HepG2 (cell line): ENCODE results near the gene MACROH2A1. TPM values are rescaled to one million over a fixed set of nuclear protein-coding genes. Genes with fewer than 3 reads are reported as not detected.

Experiments used
- ASH2L ChIP-seq: fragments of 300-600, 200-600 bp; sonication (generic); IDR thresholded peaks from 2 replicates; pipeline ENCODE4 v1.7.0; 2017; ENCODE audit warnings: low read depth, mild to moderate bottlenecking, moderate library complexity, mixed read lengths, low read length; ENCODE audit not compliant: insufficient read length
- ELF1 ChIP-seq: sonication (generic); formaldehyde crosslinking; IDR thresholded peaks from 2 replicates; pipeline ENCODE4 v1.4.0; 2020; ENCODE audit warnings: missing genetic modification reagents
- HNF4A ChIP-seq: sonication (generic); formaldehyde crosslinking; IDR thresholded peaks from 2 replicates; pipeline ENCODE4 v1.4.0; 2020; ENCODE audit warnings: missing genetic modification reagents
- POGZ ChIP-seq: sonication (generic); formaldehyde crosslinking; IDR thresholded peaks from 2 replicates; pipeline ENCODE4 v1.4.0; 2020; ENCODE audit warnings: mild to moderate bottlenecking, missing genetic modification reagents
- RARA ChIP-seq: IDR thresholded peaks from 2 replicates; pipeline ENCODE4 v1.6.1; 2016; ENCODE audit warnings: missing genetic modification reagents, missing compliant biosample characterization
- RBM22 ChIP-seq: fragments of 200-400 bp; formaldehyde crosslinking; optimal IDR thresholded peaks from 2 replicates; pipeline ENCODE3; 2017; ENCODE audit warnings: mild to moderate bottlenecking, low read length, moderate library complexity
- SALL1 ChIP-seq: sonication (generic); formaldehyde crosslinking; IDR thresholded peaks from 2 replicates; pipeline ENCODE4 v1.8.0; 2022; ENCODE audit warnings: mild to moderate bottlenecking, missing genetic modification reagents
- SOX13 ChIP-seq, 3 experiments: fragments of 450-650 bp in 1 of 3; sonication (generic) in 1 of 3; formaldehyde crosslinking in 1 of 3; IDR thresholded peaks in 2 of 3; conservative IDR thresholded peaks in 1 of 3; 2 replicates each; pipeline versions ENCODE4 v1.5.0 to v1.6.1; 2016 to 2020; ENCODE audit warnings: antibody characterized with exemption in 1 of 3, mild to moderate bottlenecking in 1 of 3, missing compliant biosample characterization in 1 of 3, missing genetic modification reagents in 1 of 3, moderate library complexity in 1 of 3
- SOX6 ChIP-seq, 2 experiments: fragments of 450-650 bp in 1 of 2; sonication (generic) in 1 of 2; formaldehyde crosslinking in 1 of 2; IDR thresholded peaks; 2 replicates each; pipeline versions ENCODE4 v1.4.0 to v1.6.1; 2017 to 2020; ENCODE audit warnings: antibody characterized with exemption in 1 of 2, mild to moderate bottlenecking in 1 of 2, missing genetic modification reagents in 1 of 2
- THAP11 ChIP-seq: IDR thresholded peaks from 2 replicates; pipeline ENCODE4 v1.6.1; 2016; ENCODE audit warnings: missing biosample characterization, missing genetic modification reagents
- ZFY ChIP-seq: sonication (generic); formaldehyde crosslinking; IDR thresholded peaks from 2 replicates; pipeline ENCODE4 v1.4.0; 2020; ENCODE audit warnings: missing genetic modification reagents
- ZMYM3 ChIP-seq: sonication (generic); formaldehyde crosslinking; IDR thresholded peaks from 2 replicates; pipeline ENCODE4 v1.5.1; 2020; ENCODE audit warnings: mild to moderate bottlenecking, missing genetic modification reagents
- ZMYM4 ChIP-seq: sonication (generic); formaldehyde crosslinking; IDR thresholded peaks from 2 replicates; pipeline ENCODE4 v1.8.1; 2023; ENCODE audit warnings: mild to moderate bottlenecking, missing genetic modification reagents
- ZNF549 ChIP-seq: sonication (generic); formaldehyde crosslinking; IDR thresholded peaks from 2 replicates; pipeline ENCODE4 v1.5.0; 2020; ENCODE audit warnings: missing genetic modification reagents
- polyA plus RNA-seq, 8 experiments: library from polyadenylated mRNA; depleted of rRNA in 3 of 8; stranded (reverse) in 7 of 8; unstranded in 1 of 8; fragments of >200 nt; fragmentation: Illumina TruSeq in 4 of 8; extraction: Trizol in 4 of 8; gene quantifications; 2 replicates each; pipeline versions ENCODE4 v1.2.1 to v1.2.3, GENCODE V29; 2011 to 2016; ENCODE audit warnings: low read depth in 4 of 8, missing spikeins in 1 of 8, mixed read lengths in 1 of 8; ENCODE audit not compliant: insufficient read depth in 1 of 8
- total RNA-seq, 5 experiments: library from RNA; depleted of rRNA; stranded (reverse); fragments of >200 nt; fragmentation: Illumina TruSeq; extraction: Trizol; gene quantifications; 2 replicates each; pipeline ENCODE4 v1.2.3, GENCODE V29; 2016; ENCODE audit warnings: low read depth in 1 of 5
- TF ChIP-seq, protein P1 (sequence below): sonication (generic); formaldehyde crosslinking; IDR thresholded peaks from 2 replicates; pipeline ENCODE4 v1.5.1; 2020; ENCODE audit warnings: mild to moderate bottlenecking, missing genetic modification reagents, moderate library complexity
- TF ChIP-seq, protein P2 (sequence below): sonication (generic); formaldehyde crosslinking; IDR thresholded peaks from 2 replicates; pipeline ENCODE4 v1.5.0; 2020; ENCODE audit warnings: mild to moderate bottlenecking, missing genetic modification reagents, borderline replicate concordance
- TF ChIP-seq, protein P3 (sequence below): sonication (generic); formaldehyde crosslinking; IDR thresholded peaks from 2 replicates; pipeline ENCODE4 v1.5.0; 2020; ENCODE audit warnings: mild to moderate bottlenecking, missing genetic modification reagents, moderate library complexity

Gene MACROH2A1
- total and polyA plus RNA-seq, 2 of the 13 experiments (the other 11 are each of a cell fraction or from before 2014, with no cell fraction given) = 69.1 to 158 TPM

DNA sequence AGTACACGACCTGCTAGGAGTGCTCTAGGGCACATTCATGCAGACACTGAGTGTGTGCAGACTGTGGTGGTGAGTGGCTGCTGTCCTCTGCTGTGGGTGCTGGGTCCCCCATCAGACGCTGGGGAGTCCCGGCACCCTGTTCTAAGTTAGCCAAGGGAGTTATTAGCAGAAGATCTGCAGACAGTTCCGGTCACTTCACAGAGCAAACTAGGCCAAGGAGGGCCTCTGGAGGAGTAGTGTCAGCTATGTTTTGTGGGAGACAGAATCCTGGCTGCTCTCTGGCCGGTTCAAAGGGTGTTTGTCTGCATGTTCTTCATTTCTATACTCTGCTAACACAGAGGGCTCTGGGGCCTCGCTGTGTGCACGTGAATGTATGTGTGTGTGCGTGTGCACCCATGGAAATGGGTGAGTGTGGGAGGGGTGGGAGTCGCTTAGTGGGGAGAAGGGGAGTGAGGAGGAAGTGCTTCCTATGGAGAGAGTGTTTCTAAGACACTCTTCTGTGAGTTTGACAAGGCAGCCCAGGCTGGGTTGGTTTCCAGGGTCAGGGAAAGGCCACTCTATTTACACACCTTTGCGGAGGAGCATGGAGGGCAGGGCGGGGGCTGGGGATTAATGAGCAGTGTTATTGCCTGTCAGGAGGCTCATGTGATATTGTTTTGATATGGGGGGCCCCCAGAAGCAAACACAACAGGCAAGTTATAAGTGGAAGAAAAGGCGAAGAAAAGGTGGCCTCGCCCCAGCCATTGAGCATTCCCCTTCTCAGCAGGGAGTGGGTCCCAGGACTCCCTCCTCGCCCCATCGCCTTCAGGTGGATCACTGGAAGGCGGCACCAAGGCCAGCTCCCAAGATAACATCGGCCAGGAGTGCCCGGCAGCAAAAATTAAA, 68.9 kb downstream of the MACROH2A1 start (continued):
- TF ChIP-seq, protein P1, sequence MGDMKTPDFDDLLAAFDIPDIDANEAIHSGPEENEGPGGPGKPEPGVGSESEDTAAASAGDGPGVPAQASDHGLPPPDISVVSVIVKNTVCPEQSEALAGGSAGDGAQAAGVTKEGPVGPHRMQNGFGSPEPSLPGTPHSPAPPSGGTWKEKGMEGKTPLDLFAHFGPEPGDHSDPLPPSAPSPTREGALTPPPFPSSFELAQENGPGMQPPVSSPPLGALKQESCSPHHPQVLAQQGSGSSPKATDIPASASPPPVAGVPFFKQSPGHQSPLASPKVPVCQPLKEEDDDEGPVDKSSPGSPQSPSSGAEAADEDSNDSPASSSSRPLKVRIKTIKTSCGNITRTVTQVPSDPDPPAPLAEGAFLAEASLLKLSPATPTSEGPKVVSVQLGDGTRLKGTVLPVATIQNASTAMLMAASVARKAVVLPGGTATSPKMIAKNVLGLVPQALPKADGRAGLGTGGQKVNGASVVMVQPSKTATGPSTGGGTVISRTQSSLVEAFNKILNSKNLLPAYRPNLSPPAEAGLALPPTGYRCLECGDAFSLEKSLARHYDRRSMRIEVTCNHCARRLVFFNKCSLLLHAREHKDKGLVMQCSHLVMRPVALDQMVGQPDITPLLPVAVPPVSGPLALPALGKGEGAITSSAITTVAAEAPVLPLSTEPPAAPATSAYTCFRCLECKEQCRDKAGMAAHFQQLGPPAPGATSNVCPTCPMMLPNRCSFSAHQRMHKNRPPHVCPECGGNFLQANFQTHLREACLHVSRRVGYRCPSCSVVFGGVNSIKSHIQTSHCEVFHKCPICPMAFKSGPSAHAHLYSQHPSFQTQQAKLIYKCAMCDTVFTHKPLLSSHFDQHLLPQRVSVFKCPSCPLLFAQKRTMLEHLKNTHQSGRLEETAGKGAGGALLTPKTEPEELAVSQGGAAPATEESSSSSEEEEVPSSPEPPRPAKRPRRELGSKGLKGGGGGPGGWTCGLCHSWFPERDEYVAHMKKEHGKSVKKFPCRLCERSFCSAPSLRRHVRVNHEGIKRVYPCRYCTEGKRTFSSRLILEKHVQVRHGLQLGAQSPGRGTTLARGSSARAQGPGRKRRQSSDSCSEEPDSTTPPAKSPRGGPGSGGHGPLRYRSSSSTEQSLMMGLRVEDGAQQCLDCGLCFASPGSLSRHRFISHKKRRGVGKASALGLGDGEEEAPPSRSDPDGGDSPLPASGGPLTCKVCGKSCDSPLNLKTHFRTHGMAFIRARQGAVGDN = peak; percentile 57
- TF ChIP-seq, protein P2, sequence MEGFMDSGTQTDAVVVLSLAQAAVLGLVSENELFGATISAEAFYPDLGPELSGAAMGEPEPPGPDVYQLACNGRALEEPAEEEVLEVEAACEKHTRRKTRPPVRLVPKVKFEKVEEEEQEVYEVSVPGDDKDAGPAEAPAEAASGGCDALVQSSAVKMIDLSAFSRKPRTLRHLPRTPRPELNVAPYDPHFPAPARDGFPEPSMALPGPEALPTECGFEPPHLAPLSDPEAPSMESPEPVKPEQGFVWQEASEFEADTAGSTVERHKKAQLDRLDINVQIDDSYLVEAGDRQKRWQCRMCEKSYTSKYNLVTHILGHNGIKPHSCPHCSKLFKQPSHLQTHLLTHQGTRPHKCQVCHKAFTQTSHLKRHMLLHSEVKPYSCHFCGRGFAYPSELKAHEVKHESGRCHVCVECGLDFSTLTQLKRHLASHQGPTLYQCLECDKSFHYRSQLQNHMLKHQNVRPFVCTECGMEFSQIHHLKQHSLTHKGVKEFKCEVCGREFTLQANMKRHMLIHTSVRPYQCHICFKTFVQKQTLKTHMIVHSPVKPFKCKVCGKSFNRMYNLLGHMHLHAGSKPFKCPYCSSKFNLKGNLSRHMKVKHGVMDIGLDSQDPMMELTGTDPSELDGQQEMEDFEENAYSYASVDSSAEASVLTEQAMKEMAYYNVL (CRISPR knock-in tag) = 0 out of 2 replicates have a peak, but pooled peaks have one; percentile 23
- TF ChIP-seq ZMYM3 (CRISPR knock-in tag) = peak; percentile 62; the same call in 1 of the 2 replicates
- no peak for TF ChIP-seq ZNF549
- peak; percentile 33 for TF ChIP-seq RBM22
- TF ChIP-seq SOX6 (IDR thresholded peaks at IDR 0.05) = no peak
- peak; percentile 17; the same call in 1 of the 2 replicates for TF ChIP-seq SOX6 (CRISPR knock-in tag; IDR thresholded peaks at IDR 0.05)
- TF ChIP-seq ZFY (CRISPR knock-in tag) = 0 out of 2 replicates have a peak, but pooled peaks have one; percentile 32
- no peak for TF ChIP-seq ELF1 (CRISPR knock-in tag)
- TF ChIP-seq ZMYM4 (CRISPR knock-in tag) = no peak
- peak; percentile 68 for TF ChIP-seq RARA (CRISPR knock-in tag)
- TF ChIP-seq SOX13 (IDR thresholded peaks at IDR 0.05) = no peak
- peak in 1 of 2 experiments; percentile 27; a peak in 1 of 4 replicates for TF ChIP-seq SOX13 (CRISPR knock-in tag; conservative IDR thresholded peaks at IDR 0.05 in 1 of 2, IDR thresholded peaks at IDR 0.05 in 1 of 2)
- TF ChIP-seq THAP11 = 0 out of 2 replicates have a peak, but pooled peaks have one; percentile 20
- TF ChIP-seq HNF4A (CRISPR knock-in tag) = peak; percentile 52
- TF ChIP-seq, protein P3, sequence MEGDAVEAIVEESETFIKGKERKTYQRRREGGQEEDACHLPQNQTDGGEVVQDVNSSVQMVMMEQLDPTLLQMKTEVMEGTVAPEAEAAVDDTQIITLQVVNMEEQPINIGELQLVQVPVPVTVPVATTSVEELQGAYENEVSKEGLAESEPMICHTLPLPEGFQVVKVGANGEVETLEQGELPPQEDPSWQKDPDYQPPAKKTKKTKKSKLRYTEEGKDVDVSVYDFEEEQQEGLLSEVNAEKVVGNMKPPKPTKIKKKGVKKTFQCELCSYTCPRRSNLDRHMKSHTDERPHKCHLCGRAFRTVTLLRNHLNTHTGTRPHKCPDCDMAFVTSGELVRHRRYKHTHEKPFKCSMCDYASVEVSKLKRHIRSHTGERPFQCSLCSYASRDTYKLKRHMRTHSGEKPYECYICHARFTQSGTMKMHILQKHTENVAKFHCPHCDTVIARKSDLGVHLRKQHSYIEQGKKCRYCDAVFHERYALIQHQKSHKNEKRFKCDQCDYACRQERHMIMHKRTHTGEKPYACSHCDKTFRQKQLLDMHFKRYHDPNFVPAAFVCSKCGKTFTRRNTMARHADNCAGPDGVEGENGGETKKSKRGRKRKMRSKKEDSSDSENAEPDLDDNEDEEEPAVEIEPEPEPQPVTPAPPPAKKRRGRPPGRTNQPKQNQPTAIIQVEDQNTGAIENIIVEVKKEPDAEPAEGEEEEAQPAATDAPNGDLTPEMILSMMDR (CRISPR knock-in tag) = peak; percentile 37; the same call in 1 of the 2 replicates
- TF ChIP-seq SALL1 = peak; percentile 71
- TF ChIP-seq ASH2L = peak; percentile 36
- no peak for TF ChIP-seq POGZ
